HG02759 (cell line): ENCODE results near the gene MYH10.

ENCODE experiments used
- ATAC-seq: cut with Tn5 transposase; IDR thresholded peaks from one replicate; pipeline ENCODE4 v1.9.1; 2021; ENCODE audit warnings: mild to moderate bottlenecking, moderate library complexity; ENCODE audit not compliant: unreplicated experiment

Gene MYH10

GRCh38 chr17:8610558-8610957 is 20.0 kb downstream of the MYH10 start:
- no peak for ATAC-seq

GRCh38 chr17:8609910-8610309 is 20.6 kb downstream of the MYH10 start:
- no peak for ATAC-seq

- ATAC-seq = no peak
These were observed 22.5 kb downstream of the MYH10 start for GRCh38 chr17:8608001-8608400.

GRCh38 chr17:8606401-8606800 is 24.1 kb downstream of the MYH10 start:
- ATAC-seq = no peak

DNA sequence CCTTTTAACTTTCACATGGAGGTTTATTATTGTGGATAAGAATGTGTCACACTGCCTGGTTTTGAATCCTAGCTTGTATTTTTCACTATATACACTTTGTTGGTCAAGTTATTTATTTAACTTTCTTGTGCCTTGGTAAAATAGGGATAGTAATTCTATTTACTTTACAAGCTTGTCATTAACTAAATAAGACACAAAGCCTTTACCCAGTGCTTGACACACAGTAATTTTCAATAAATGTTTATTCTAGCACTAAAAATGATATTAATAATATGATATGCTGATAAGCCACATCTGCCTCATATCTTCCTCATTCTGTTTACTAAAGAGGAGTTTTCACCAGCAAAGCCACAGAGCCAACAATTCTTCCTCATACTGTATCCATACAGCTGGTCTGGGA is 27.8 kb downstream of the MYH10 start:
- ATAC-seq = no peak

DNA sequence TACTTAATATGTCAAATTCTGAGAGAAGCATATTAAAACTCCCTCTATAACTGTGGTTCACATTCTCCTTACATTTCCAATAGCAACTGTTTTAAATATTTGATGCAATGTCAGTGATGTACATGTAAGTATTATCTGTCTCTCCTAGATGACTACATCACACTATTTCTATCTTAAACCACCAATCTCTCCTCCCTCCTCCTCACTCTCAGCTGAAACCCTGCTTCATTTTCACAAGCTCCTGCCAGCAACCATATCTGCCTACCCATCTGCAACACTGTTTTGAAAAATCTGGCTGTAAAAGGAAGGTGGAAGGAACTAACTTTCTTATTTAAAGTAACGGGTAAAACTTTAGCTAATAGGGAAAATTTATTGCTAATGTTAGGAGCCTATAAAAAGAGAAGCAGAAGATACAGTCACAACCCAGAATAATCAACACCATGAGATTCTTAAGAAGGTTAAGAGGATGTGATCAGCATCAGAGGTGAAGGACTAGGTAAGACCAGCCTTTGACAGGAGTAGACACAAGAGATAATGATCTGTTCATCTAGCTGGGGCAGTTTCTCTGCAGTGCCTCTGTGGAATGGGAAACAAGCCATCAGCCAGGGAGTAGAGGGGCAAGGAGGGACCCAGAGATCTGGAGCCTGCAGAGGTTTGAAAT is 31.0 kb downstream of the MYH10 start:
- no peak for ATAC-seq

DNA sequence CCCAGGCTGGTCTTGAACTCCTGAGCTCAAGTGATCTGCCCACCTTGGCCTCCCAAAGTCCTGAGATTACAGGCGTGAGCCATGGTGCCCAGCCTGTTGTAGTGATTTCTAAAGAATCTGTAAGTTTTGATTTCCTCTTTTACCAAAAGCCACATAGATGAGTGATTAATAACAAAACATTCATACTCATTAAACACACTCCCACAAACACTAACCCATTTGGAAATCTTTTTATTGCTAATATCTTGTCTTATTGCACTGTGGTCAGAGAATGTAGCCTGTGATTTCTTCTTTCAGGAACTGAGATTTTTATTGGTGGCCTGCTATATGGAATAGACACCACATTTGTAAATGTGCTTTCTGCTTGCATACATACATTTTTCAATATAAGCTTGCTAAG is 31.6 kb downstream of the MYH10 start:
- ATAC-seq = no peak

GRCh38 chr17:8593830-8594229 is 36.7 kb downstream of the MYH10 start:
- ATAC-seq = no peak

DNA sequence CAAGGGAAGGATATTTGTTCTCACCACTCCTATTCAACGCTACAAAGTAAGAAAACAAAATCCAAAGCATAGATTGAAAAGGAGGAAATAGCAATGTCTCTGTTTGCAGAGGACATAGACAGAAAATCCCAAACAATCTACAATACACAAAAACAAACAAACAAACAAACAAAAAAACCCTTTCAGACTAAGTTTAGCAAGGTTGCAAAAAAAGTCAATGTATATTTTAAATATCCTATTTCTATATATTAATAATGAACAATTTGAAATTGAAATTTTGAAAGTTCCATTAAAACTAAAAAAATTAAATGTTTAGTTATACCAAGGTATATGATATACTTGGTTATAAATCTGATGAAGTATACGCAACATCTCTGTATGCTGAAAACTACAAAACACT is 37.2 kb downstream of the MYH10 start:
- no peak for ATAC-seq

GRCh38 chr17:8588877-8589554 is 41.5 kb downstream of the MYH10 start:
- no peak for ATAC-seq

DNA sequence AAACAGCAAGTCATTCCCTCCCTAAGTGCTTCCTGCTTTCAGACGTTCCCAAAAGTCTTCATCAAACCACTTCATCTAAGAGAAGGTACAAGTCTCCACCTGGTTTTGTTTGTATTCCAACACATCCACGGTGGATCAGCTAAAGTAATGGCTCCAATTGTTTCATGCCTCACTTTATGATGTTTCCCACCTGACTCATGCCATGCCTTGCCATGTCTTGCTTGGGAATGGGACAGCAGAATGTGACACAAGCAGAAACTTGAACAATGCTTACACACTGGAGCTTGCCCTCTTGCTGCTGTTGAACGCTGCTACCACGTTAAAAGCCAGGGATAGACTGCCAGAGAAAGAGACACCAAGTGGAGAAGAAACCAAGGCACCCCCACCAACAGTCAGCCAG is 43.8 kb downstream of the MYH10 start:
- no peak for ATAC-seq

- ATAC-seq = no peak
These were observed 44.6 kb downstream of the MYH10 start for GRCh38 chr17:8585911-8586310.

GRCh38 chr17:8583954-8584353 is 46.6 kb downstream of the MYH10 start:
- ATAC-seq = no peak

GRCh38 chr17:8580952-8581658 is 49.4 kb downstream of the MYH10 start:
- ATAC-seq = no peak

DNA sequence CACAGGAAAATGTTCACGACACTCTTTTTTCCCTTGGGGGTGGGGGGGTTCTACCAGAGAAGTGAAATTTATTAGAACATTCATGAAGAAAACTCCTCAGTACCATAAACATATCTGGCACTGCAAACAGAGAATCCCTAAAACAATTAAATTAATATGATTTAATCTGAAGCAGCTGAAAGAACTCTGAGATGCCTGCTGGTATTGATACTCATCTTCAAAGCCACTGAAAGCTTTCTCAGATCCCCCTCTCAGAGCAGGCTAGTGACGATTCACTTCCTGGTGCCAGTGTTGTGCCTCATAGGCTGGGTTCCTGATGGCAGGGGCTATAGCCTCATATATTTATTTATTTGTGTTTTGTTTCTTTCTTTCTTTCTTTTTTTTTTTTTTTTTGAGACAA is 52.7 kb downstream of the MYH10 start:
- no peak for ATAC-seq

- no peak for ATAC-seq
These were observed 53.8 kb downstream of the MYH10 start for GRCh38 chr17:8576559-8577294.

GRCh38 chr17:8574687-8575086 is 55.8 kb downstream of the MYH10 start:
- no peak for ATAC-seq

GRCh38 chr17:8572764-8573163 is 57.8 kb downstream of the MYH10 start:
- no peak for ATAC-seq

GRCh38 chr17:8563981-8564602 is 66.4 kb downstream of the MYH10 start:
- no peak for ATAC-seq

GRCh38 chr17:8563024-8563776 is 67.3 kb downstream of the MYH10 start:
- no peak for ATAC-seq
